Measurements from ENCODE around the gene RFNG.

RFNG gene

DNA sequence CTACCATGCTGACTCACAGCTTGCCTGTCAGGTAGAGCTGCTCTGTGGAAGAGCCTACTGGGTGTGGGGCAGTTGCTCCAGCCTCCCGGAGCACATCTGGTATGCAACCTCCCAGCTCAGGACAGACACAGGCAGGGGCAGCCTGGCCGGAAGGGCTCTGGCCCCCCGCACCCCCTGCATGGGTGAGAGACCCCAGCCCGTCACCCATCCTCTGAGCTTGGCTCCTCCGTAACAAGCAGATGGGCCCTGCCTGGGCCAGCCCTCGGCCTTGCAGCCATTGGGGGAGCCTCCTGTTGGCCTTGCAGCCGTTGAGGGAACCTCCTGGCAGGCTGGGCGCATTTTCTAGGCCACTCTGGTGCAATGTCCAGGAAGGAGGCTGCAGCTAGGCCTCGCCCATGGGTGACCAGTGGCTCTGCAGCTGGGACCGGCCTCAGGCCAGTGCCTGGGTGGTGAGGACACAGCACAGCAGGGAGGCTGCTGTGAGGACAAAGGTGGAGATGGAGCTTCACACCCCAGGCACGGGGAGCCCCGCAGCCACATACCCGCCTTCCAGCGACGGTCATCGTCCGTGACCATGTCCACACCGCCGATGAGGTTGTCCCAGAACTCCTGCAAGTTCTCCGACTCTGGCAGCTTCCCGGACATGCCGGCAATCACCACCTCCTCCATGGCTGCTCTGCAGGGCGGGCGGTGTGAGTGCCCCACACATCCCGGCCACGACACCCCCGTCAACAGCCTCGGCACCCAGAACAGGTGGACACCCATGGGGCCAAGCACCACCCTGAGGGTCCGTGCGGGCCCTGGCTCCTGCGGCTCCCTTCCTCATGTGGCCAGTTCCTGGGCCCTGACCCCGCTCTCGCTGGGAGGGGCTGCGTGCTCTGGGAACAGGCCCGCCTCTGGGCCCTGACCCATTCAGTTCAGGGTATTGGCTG, 44.4 kb upstream of the RFNG start:
- peaks cover 47% of the 10 kb centered on the region for H3K36me3 ChIP-seq (ENCODE audit: control insufficient read depth, insufficient read depth, low read length)

DNA sequence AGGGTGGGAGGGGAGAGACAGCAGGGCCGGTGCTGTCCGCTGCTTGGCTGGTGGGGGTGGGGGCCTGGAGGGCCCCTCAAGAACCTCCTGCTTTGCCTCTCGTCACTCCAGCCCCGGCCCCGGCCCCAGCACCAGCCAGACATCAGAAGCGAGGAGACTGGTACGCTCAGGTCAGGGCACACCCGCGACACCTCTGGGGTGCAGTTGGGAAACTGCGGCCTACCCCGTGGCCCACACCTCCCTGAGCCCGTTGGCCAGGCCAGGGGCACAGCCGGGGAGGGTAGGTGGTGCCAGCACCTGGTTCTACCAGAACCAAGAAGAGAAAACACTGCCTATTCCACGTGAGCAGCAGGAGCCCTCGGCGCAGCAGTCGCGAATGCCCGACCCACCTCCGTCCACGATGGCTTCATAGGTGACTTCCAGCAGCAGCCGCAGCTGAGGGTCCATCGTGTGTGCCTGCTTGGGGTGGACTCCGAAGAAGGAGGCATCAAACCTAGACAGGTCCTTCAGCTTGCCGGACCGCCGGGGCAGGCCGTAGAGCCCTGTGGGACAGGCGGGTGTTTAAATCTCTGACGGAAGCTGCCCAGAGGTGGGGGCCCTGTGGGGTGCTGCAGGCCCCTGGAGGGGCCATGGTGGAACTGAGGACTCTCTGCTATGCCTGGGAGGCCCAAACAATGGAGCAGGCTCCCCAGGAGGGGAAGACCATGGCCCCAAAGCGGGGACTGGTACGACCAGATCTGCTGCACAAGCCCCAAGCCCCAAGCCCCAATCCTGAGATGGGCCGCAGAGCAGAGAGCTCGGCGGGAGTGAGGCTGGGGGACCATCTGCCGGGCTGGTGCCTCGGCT, 43.5 kb upstream of the RFNG start:
- H3K9me3 ChIP-seq (ENCODE audit: control insufficient read depth, insufficient read depth, low read length) = no peaks in the 10 kb centered on the region
- H3K9ac ChIP-seq (ENCODE audit: low read depth, low read length) = no peak overlapping the region
- no peaks in the 10 kb centered on the region for H3K27me3 ChIP-seq (ENCODE audit: control insufficient read depth, insufficient read depth, low read length)
- H3K4me3 ChIP-seq (ENCODE audit: low read depth, low read length) = no peak overlapping the region
- peaks cover 56% of the 10 kb centered on the region for H3K36me3 ChIP-seq (ENCODE audit: control insufficient read depth, insufficient read depth, low read length)
- no peak overlapping the region for H3K27ac ChIP-seq (ENCODE audit: low read depth, low read length)
- peaks cover 15% of the 10 kb centered on the region; the same call in 1 of the 2 replicates for H3K4me1 ChIP-seq (ENCODE audit: control insufficient read depth, insufficient read depth, low read length)

More for the DNA sequence above, 44.4 kb upstream of the RFNG start:
- Histone ChIP-seq H3K27ac (ENCODE audit: low read depth, low read length) (no peak overlapping the region), H3K4me3 (ENCODE audit: low read depth, low read length) (peak overlapping the region; percentile 82; the same call in 1 of the 2 replicates), H3K9me3 (ENCODE audit: control insufficient read depth, insufficient read depth, low read length) (no peaks in the 10 kb centered on the region), H3K27me3 (ENCODE audit: control insufficient read depth, insufficient read depth, low read length) (no peaks in the 10 kb centered on the region), H3K4me1 (ENCODE audit: control insufficient read depth, insufficient read depth, low read length) (peaks cover 16% of the 10 kb centered on the region; the same call in 1 of the 2 replicates), H3K9ac (ENCODE audit: low read depth, low read length) (no peak overlapping the region)

- Histone ChIP-seq H3K4me1 (ENCODE audit: control insufficient read depth, insufficient read depth, low read length) (peaks cover 7% of the 10 kb centered on the region; the same call in 1 of the 2 replicates), H3K27me3 (ENCODE audit: control insufficient read depth, insufficient read depth, low read length) (no peaks in the 10 kb centered on the region), H3K36me3 (ENCODE audit: control insufficient read depth, insufficient read depth, low read length) (peaks cover 76% of the 10 kb centered on the region), H3K27ac (ENCODE audit: low read depth, low read length) (no peak overlapping the region), H3K9me3 (ENCODE audit: control insufficient read depth, insufficient read depth, low read length) (no peaks in the 10 kb centered on the region), H3K9ac (ENCODE audit: low read depth, low read length) (no peak overlapping the region), H3K4me3 (ENCODE audit: low read depth, low read length) (no peak overlapping the region)
These were observed 41.6 kb upstream of the RFNG start for GRCh38 chr17:82092995-82093751.

- Histone ChIP-seq H3K36me3 (ENCODE audit: control insufficient read depth, insufficient read depth, low read length) (peaks cover 82% of the 10 kb centered on the region), H3K4me3 (ENCODE audit: low read depth, low read length) (no peak overlapping the region), H3K27me3 (ENCODE audit: control insufficient read depth, insufficient read depth, low read length) (no peaks in the 10 kb centered on the region), H3K27ac (ENCODE audit: low read depth, low read length) (no peak overlapping the region), H3K9ac (ENCODE audit: low read depth, low read length) (no peak overlapping the region), H3K9me3 (ENCODE audit: control insufficient read depth, insufficient read depth, low read length) (no peaks in the 10 kb centered on the region), H3K4me1 (ENCODE audit: control insufficient read depth, insufficient read depth, low read length) (peaks cover 7% of the 10 kb centered on the region; the same call in 1 of the 2 replicates)
These were observed 41.0 kb upstream of the RFNG start for GRCh38 chr17:82092628-82092994.

DNA sequence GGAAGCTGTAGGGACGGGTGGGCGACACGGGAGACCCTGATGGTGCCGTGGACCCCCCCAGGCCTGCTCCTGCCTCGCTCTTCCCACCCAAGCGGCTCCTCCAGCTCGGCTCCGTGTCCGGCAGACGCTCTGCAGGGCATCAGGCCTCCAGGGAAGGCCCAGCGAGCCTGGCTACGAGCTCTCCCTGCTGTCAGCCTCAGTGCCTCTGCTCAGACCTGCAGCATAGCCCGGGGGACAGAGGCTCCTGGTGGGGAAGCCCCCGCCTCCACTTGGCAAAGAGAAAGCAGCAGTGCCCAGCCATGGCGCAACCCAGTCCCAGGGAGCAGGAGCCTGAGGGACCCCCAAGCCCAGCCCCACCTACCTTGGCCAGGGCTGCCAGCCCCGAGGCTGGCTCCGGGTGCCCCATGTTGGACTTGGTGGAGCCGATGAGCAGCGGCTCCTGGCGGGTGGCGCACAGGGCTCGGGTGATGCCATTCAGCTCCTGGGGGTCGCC, 40.5 kb upstream of the RFNG start:
- Histone ChIP-seq H3K9ac (ENCODE audit: low read depth, low read length) (no peak overlapping the region), H3K27ac (ENCODE audit: low read depth, low read length) (no peak overlapping the region), H3K27me3 (ENCODE audit: control insufficient read depth, insufficient read depth, low read length) (no peaks in the 10 kb centered on the region), H3K36me3 (ENCODE audit: control insufficient read depth, insufficient read depth, low read length) (peaks cover 87% of the 10 kb centered on the region), H3K9me3 (ENCODE audit: control insufficient read depth, insufficient read depth, low read length) (no peaks in the 10 kb centered on the region), H3K4me3 (ENCODE audit: low read depth, low read length) (no peak overlapping the region), H3K4me1 (ENCODE audit: control insufficient read depth, insufficient read depth, low read length) (peaks cover 7% of the 10 kb centered on the region; the same call in 1 of the 2 replicates)

DNA sequence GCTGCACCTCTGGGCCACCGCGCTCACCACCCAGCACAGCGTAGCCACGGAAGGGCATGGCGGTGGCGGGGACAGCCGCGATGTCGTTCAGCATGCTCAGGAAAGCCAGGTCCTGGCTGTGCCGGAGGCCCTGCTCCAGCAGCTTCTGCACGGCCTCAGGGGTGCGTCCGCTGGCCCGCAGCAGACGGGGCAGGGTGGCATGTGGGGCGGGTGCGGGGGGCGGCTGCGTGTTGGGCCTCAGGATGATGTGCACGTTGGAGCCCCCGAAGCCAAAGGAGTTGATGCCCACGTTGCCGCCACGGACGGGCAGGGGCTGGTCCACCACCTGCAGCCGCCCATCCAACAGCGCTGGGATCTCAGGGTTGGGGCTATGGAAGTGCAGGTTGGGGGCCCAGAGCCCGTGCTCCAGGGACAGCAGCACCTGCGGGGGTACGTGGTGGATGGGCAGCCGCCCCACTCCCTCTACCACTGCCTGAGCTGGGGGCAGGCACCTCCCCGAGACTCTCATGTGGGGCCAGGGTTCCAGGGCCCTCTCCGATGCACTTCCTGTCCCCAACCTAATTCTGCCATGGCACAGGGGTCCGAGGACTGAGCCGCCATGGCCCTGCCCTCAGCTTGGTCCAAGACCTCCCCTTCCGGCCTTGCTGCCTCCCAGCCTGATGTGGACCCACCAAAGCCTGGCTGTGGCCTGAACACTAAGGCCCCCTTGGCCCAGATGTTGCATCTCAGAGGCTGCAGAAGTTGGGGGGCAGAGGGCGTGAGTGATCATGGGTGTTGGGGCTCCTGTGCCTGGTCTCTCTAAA, 39.9 kb upstream of the RFNG start:
- Histone ChIP-seq H3K36me3 (ENCODE audit: control insufficient read depth, insufficient read depth, low read length) (peaks cover 93% of the 10 kb centered on the region), H3K4me3 (ENCODE audit: low read depth, low read length) (no peak overlapping the region), H3K9me3 (ENCODE audit: control insufficient read depth, insufficient read depth, low read length) (no peaks in the 10 kb centered on the region), H3K27me3 (ENCODE audit: control insufficient read depth, insufficient read depth, low read length) (no peaks in the 10 kb centered on the region), H3K27ac (ENCODE audit: low read depth, low read length) (no peak overlapping the region), H3K9ac (ENCODE audit: low read depth, low read length) (no peak overlapping the region), H3K4me1 (ENCODE audit: control insufficient read depth, insufficient read depth, low read length) (peaks cover 3% of the 10 kb centered on the region; the same call in 1 of the 2 replicates)

DNA sequence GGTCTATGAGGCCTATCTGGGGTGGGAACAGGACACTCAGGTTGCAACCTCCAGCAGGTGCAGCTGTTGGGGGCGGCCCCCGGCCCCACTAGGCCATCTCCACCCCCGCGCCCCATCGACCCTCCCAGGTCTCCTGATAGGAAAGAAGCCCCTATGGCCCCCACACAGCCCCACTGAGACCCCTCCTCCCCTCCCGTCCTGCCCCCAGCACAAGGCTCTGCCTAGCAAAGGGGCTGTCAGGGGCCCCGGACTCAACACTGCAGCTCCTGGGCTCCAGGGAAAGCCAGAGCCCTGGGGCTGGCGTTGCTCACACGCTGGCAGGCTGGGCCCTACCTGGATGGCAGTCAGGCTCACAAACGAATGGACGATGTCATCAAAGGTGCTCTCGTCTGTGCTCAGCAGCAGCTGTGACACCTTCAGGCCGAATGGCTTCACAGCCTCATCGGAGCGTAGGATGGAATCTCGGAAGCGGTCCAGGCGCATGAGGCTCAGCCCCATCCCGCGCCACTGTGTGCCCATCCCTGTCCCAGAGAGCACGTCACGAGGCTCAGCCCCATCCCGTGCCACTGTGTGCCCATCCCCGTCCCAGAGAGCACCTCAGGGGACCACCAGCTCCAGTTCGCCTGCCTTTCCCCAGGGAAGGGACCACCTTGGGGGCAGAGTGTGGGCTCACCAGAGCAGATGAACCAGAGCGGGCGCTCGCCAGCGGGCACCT, 39.1 kb upstream of the RFNG start:
- H3K4me3 ChIP-seq (ENCODE audit: low read depth, low read length) = no peak overlapping the region
- H3K9ac ChIP-seq (ENCODE audit: low read depth, low read length) = no peak overlapping the region
- H3K4me1 ChIP-seq (ENCODE audit: control insufficient read depth, insufficient read depth, low read length) = no peaks in the 10 kb centered on the region
- H3K27ac ChIP-seq (ENCODE audit: low read depth, low read length) = no peak overlapping the region
- H3K36me3 ChIP-seq (ENCODE audit: control insufficient read depth, insufficient read depth, low read length) = peaks cover 94% of the 10 kb centered on the region
- H3K27me3 ChIP-seq (ENCODE audit: control insufficient read depth, insufficient read depth, low read length) = no peaks in the 10 kb centered on the region
- no peaks in the 10 kb centered on the region for H3K9me3 ChIP-seq (ENCODE audit: control insufficient read depth, insufficient read depth, low read length)

DNA sequence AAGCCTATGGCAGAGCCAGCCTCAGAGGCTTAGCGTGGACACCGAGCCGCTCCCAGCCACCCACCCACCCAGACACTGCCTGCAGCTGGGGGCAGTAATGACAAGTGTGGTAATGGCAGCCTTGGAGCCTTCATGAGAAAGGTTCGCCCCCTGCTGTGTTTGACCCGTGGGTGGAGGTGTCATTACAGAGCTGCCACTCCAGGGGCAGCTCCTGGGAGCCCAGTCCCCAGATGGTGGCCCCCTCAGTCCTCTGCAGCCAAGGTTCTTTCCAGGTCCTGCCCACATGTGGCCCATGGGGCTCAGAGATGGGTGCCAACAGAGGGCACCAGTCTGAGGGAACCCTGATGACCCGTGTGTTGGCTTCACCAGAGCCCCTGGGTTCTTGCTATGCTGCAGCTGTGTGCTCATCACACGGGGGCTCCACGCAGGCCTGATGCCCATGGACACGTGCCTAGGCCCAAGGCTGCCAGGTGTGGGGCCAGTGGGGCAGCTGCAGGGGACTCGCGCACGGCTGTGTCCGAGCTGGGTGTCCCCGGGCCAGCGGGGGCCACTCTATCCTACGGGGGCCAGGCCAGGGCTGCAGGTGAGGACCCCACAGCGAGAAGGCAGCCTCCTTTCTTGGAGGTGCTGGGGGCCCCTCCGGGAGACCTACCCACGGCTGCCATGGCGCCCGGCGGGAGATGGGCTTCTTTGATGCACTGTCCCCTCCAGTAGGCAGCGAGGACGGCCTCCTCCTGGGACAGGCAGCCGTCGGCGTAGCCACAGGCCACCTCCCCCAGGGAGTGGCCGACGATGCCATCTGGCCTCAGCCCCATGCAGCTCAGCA, 38.3 kb upstream of the RFNG start:
- H3K9me3 ChIP-seq (ENCODE audit: control insufficient read depth, insufficient read depth, low read length) = no peaks in the 10 kb centered on the region
- no peaks in the 10 kb centered on the region for H3K4me1 ChIP-seq (ENCODE audit: control insufficient read depth, insufficient read depth, low read length)
- H3K9ac ChIP-seq (ENCODE audit: low read depth, low read length) = no peak overlapping the region
- H3K27ac ChIP-seq (ENCODE audit: low read depth, low read length) = no peak overlapping the region
- H3K4me3 ChIP-seq (ENCODE audit: low read depth, low read length) = no peak overlapping the region
- peaks cover 94% of the 10 kb centered on the region for H3K36me3 ChIP-seq (ENCODE audit: control insufficient read depth, insufficient read depth, low read length)
- H3K27me3 ChIP-seq (ENCODE audit: control insufficient read depth, insufficient read depth, low read length) = no peaks in the 10 kb centered on the region

All from HUES48 (cell line).